Stimulated activated CD8-positive, alpha-beta memory T cell treated with anti-CD3 and anti-CD28 coated beads, Interleukin-15, amount 100 ng/mL, for 4 hours (primary cell): Measurements from ENCODE around the gene ODF4.
"Not testable (repeated sequence)": the region's sequence is repeated elsewhere in the genome, so short reads cannot be mapped to it uniquely, and the experiment has no call there.

Source experiments
- DNase-seq, 2 donors: peaks; one replicate each; pipeline ENCODE4 v3.0.0-alpha.2; 2020; ENCODE audit warnings: low read depth in 2 of 2

Gene ODF4

GRCh38 chr17:8326511-8327302 lies 12.9 kb upstream of the ODF4 start:
- no peak for DNase-seq

- DNase-seq: no peak
Observed at GRCh38 chr17:8327303-8327649, 12.4 kb upstream of the ODF4 start.

- DNase-seq: no peak
Observed at GRCh38 chr17:8332128-8332527, 7.5 kb upstream of the ODF4 start.

GRCh38 chr17:8332688-8333087 lies 7.0 kb upstream of the ODF4 start:
- no peak for DNase-seq

GRCh38 chr17:8333281-8333680 lies 6.4 kb upstream of the ODF4 start:
- no peak for DNase-seq

GRCh38 chr17:8337802-8338752 lies 1.6 kb upstream of the ODF4 start:
- no peak for DNase-seq

GRCh38 chr17:8338753-8339140 lies 893 bp upstream of the ODF4 start:
- DNase-seq: no peak

DNA sequence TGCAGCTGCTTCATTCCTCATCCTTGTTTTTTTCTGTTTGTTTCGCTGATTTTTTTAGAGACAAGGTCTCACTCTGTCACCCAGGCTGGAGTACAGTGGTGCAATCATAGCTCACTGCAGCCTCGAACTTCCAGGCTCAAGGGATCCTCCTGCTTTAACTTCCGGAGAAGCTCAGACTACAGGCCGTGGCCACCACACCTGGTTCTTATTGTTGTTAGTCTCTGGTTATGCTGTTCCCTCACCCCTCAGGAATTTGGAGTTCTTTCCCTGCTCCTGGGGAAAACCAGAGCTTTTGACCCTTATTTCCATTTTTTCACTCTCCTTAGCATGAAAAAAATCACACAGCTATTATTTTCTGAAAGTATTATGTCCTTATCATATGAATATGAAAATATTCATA lies 1.8 kb downstream of the ODF4 start:
- no peak for DNase-seq

DNA sequence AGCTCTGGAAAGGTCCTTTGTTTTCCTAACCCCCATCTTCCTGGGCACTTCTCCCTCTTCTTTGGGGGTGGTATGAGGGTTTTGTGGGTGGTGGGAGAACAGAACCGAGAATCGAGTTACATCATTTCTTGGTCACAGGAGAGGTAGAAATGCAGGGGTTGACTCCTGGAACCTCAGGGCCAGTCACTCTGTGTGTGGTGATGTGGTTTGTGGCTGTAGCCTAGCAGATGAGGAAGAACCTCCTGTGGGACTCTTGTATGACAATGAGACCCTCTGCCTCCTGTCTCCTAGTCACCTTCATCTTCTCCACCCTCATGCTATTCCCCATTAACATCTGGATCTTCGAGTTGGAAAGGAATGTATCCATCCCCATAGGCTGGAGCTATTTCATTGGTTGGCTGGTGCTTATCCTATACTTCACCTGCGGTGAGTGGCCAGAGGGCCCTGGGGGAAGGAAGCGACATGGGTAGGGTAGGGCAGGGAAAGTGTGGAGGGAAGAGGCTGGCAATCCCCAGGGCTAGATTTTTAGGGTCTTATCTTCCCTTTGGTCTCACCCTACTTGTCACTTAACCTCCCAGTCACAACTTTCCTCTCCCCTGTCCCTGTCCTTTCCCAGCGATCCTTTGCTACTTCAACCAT lies 5.5 kb downstream of the ODF4 start:
- no peak for DNase-seq

GRCh38 chr17:8345951-8346665 lies 6.5 kb downstream of the ODF4 start:
- no peak for DNase-seq

DNA sequence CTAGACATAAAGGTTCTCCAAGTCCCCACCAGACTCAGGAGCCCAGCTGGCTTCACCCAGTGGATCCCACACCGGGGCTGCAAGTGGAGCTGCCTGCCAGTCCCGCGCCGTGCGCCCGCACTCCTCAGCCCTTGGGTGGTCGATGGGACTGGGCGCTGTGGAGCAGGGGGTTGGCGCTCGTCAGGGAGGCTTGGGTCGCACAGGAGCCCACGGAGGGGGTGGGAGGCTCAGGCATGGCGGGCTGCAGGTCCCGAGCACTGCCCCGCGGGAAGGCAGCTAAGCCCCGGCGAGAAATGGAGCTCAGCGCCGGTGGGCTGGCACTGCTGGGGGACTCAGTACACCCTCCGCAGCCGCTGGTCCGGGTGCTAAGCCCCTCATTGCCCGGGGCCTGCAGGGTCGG lies 7.4 kb downstream of the ODF4 start:
- not testable (repeated sequence) for DNase-seq

GRCh38 chr17:8350339-8350738 lies 10.7 kb downstream of the ODF4 start:
- no peak for DNase-seq

GRCh38 chr17:8353736-8354135 lies 14.1 kb downstream of the ODF4 start:
- no peak for DNase-seq

DNA sequence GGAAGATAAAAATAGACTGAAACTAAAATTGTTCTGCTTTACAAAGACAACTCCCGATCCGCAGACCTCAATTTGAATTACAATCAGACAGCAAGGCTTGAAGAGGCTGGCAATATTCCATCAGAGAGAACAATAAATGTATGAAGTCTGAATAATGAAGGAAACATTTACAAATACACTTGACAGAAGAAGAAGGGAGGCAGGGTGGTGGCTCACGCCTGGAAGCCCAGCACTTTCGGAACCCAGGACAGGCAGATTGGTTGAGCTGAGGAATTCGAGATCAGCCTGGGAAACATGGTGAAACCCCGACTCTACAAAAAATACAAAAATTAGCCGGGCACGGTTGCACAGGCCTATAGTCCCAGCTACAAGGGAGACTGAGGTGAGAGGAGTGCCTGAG lies 14.6 kb downstream of the ODF4 start:
- DNase-seq: no peak

DNA sequence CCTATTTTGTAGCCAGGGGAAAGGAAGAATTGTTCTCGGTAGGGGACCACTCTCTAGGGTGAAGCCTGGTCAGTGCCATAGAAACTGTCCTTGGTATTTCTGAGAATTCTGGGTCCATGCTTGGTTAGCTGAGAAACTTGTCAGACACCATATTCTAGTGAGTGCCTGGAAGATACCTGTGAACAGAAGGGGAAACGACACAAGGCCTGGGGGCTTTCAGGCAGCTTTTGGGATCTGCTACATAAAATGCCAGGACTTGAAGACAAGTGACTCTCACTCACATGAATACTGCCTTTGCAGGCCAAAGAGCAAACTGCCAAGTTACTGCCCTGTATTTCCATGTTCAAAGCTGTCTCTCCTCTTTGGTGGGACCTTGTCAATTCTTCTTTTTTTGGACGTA lies 18.3 kb downstream of the ODF4 start:
- no peak for DNase-seq

GRCh38 chr17:8359769-8360168 lies 20.1 kb downstream of the ODF4 start:
- no peak for DNase-seq

DNA sequence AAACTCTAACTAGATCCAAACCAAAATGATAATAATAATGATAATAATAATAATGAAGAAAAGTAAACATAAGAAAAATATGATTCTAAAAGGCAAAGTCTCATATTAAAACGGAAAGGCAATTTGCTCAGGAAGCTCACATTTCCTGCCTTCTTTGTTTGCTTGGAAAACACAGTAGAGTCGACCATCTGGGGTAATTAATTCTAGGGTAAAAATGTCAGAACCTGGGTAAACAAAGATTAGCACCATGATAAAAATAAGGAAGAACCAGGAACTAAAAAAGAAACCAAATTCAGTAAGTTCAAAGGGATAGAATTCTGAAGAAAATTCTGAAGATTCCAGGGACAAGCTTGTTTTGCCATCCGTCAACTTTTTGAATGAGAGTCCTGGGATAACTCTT lies 20.6 kb downstream of the ODF4 start:
- DNase-seq: no peak

- no peak for DNase-seq
Observed at GRCh38 chr17:8360751-8361150, 21.1 kb downstream of the ODF4 start.

- no peak for DNase-seq
Observed at GRCh38 chr17:8362651-8363332, 23.2 kb downstream of the ODF4 start.

GRCh38 chr17:8365143-8365542 lies 25.5 kb downstream of the ODF4 start:
- no peak for DNase-seq

DNA sequence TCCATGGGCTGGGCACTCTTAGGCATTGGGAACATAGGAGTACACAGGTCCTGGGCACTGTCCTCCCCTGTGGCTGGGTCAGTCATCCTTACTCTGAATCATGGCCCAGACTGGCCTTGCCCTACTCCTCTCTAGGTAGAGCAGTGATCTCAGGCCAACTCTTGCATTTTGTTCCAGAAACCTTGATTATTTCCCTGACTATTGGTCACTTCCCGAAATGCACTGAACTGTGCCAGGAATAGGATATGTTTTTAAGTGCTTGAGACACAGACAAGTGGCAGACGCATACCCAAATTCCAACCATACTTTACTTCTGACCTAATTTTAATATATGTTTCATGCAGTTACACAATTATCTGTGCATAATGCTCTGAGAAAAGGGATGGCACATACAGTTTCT lies 26.6 kb downstream of the ODF4 start:
- no peak for DNase-seq
